BE2C (cell line): Measurements from ENCODE around the gene HHIPL1.

ENCODE experiments used
- DNase-seq: peaks from one replicate; pipeline ENCODE4 v3.0.0-alpha.2; 2020
- H3K27me3 ChIP-seq: fragments of 250-450 bp; sonication (Bioruptor Pico); 2 replicates; pipeline ENCODE4 v1.5.1; 2020; ENCODE audit warnings: mild to moderate bottlenecking
- H3K36me3 ChIP-seq: fragments of 250-450 bp; sonication (Bioruptor Pico); 2 replicates; pipeline ENCODE4 v1.5.1; 2020; ENCODE audit warnings: mild to moderate bottlenecking
- H3K4me1 ChIP-seq: fragments of 250-450 bp; sonication (Bioruptor Pico); 2 replicates; pipeline ENCODE4 v1.5.1; 2020
- H3K4me3 ChIP-seq: 2 replicates; pipeline ENCODE4 v1.5.1; 2011; ENCODE audit warnings: low read depth, low read length
- H3K9me3 ChIP-seq: fragments of 250-450 bp; sonication (Bioruptor Pico); 2 replicates; pipeline ENCODE4 v1.5.1; 2020
- CTCF ChIP-seq: IDR thresholded peaks from 2 replicates; pipeline ENCODE4 v1.5.1; 2012; ENCODE audit warnings: mild to moderate bottlenecking, low read depth, low read length

The HHIPL1 gene

GRCh38 chr14:99696929-99697328 is 52.0 kb downstream of the HHIPL1 start:
- no peaks in the 10 kb centered on the region; the same call in 1 of the 2 replicates for H3K9me3 ChIP-seq
- no peak for DNase-seq
- no peak overlapping the region for H3K4me3 ChIP-seq
- H3K4me1 ChIP-seq: no peaks in the 10 kb centered on the region
- H3K36me3 ChIP-seq: no peaks in the 10 kb centered on the region
- no peak for TF ChIP-seq CTCF
- peaks cover 6% of the 10 kb centered on the region for H3K27me3 ChIP-seq

GRCh38 chr14:99698236-99698635 is 53.3 kb downstream of the HHIPL1 start:
- Histone ChIP-seq H3K4me1 (no peaks in the 10 kb centered on the region), H3K36me3 (no peaks in the 10 kb centered on the region), H3K27me3 (peaks cover 6% of the 10 kb centered on the region; the same call in 1 of the 2 replicates), H3K4me3 (no peak overlapping the region), H3K9me3 (no peaks in the 10 kb centered on the region; the same call in 1 of the 2 replicates)
- TF ChIP-seq CTCF: no peak
- DNase-seq: no peak

GRCh38 chr14:99698642-99699041 is 53.7 kb downstream of the HHIPL1 start:
- H3K9me3 ChIP-seq: no peaks in the 10 kb centered on the region; the same call in 1 of the 2 replicates
- H3K36me3 ChIP-seq: no peaks in the 10 kb centered on the region
- no peak for DNase-seq
- no peak for TF ChIP-seq CTCF
- H3K4me3 ChIP-seq: no peak overlapping the region
- H3K27me3 ChIP-seq: peaks cover 6% of the 10 kb centered on the region; the same call in 1 of the 2 replicates
- H3K4me1 ChIP-seq: no peaks in the 10 kb centered on the region

- no peak for TF ChIP-seq CTCF
- Histone ChIP-seq H3K4me3 (no peak overlapping the region), H3K27me3 (peaks cover 6% of the 10 kb centered on the region; the same call in 1 of the 2 replicates), H3K9me3 (no peaks in the 10 kb centered on the region; the same call in 1 of the 2 replicates), H3K36me3 (no peaks in the 10 kb centered on the region), H3K4me1 (no peaks in the 10 kb centered on the region)
- DNase-seq: no peak
Measured at GRCh38 chr14:99699085-99699760, 54.3 kb downstream of the HHIPL1 start.

GRCh38 chr14:99699861-99700260 is 54.9 kb downstream of the HHIPL1 start:
- Histone ChIP-seq H3K27me3 (peaks cover 6% of the 10 kb centered on the region; the same call in 1 of the 2 replicates), H3K9me3 (no peaks in the 10 kb centered on the region; the same call in 1 of the 2 replicates), H3K36me3 (no peaks in the 10 kb centered on the region), H3K4me3 (no peak overlapping the region), H3K4me1 (no peaks in the 10 kb centered on the region)
- TF ChIP-seq CTCF: no peak
- DNase-seq: no peak

GRCh38 chr14:99700379-99700778 is 55.5 kb downstream of the HHIPL1 start:
- no peaks in the 10 kb centered on the region for H3K36me3 ChIP-seq

More at GRCh38 chr14:99700379-99700778, 55.5 kb downstream of the HHIPL1 start:
- no peak for TF ChIP-seq CTCF
- Histone ChIP-seq H3K9me3 (no peaks in the 10 kb centered on the region; the same call in 1 of the 2 replicates), H3K27me3 (peaks cover 6% of the 10 kb centered on the region; the same call in 1 of the 2 replicates), H3K4me1 (no peaks in the 10 kb centered on the region), H3K4me3 (no peak overlapping the region)
- no peak for DNase-seq
